Ecto neural progenitor cell (in vitro differentiated cells): Measurements from ENCODE around the gene SCGB3A1.

Experiments used
- DNase-seq: peaks from one replicate; pipeline ENCODE4 v3.0.0-alpha.2; 2018; ENCODE audit warnings: low spot score

The SCGB3A1 gene

DNA sequence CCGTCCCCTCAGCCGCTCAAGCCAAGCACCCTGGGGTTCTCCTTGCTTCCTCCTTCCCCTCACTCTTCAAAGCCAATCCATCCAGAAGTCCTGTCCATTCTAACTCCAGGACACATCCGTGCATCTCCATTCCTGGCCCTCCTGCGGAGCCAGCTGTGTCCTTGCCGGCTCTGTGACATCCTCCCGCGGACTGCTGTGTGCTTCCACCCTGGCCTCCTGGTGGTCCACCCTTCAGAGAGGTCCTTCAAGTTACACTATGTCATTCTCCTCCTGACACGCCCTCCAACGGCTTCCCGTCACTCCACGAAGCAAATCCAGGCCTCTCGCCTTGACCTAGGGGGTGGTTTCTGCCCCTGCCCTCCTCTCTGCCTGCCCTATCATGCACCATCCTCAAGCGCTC lies 13.0 kb upstream of the SCGB3A1 start:
- no peak for DNase-seq

GRCh38 chr5:180603076-180603594 lies 11.8 kb upstream of the SCGB3A1 start:
- DNase-seq, result no peak

DNA sequence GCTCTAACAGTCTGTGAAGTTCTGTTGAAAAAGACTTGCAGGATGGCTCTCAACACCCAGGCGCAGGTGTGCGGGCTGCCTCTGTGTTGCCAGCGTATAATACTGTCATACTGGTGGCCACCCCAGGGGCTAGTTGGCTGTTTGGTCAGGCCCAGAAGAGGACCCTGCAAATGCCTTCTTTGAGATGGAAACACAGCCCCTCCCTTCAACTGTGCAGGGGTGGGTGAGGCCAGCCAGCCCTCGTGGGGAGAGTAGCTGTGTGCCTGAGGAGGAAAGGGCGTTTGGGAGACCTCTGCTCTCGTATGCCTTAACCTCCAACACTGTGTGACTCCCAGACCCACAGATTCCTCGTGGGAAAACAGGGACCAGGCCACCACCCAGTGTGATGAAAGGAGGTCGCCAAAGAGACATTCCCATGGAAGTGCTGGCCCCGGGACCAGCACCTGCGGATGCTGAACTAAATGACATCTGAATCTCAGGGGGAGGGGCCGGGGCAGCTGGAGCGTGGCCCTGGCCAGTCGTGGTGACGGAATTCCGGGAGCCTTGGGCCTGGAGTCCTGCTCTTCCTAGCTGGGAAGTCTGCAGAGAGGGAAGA lies 11.3 kb upstream of the SCGB3A1 start:
- no peak for DNase-seq

DNA sequence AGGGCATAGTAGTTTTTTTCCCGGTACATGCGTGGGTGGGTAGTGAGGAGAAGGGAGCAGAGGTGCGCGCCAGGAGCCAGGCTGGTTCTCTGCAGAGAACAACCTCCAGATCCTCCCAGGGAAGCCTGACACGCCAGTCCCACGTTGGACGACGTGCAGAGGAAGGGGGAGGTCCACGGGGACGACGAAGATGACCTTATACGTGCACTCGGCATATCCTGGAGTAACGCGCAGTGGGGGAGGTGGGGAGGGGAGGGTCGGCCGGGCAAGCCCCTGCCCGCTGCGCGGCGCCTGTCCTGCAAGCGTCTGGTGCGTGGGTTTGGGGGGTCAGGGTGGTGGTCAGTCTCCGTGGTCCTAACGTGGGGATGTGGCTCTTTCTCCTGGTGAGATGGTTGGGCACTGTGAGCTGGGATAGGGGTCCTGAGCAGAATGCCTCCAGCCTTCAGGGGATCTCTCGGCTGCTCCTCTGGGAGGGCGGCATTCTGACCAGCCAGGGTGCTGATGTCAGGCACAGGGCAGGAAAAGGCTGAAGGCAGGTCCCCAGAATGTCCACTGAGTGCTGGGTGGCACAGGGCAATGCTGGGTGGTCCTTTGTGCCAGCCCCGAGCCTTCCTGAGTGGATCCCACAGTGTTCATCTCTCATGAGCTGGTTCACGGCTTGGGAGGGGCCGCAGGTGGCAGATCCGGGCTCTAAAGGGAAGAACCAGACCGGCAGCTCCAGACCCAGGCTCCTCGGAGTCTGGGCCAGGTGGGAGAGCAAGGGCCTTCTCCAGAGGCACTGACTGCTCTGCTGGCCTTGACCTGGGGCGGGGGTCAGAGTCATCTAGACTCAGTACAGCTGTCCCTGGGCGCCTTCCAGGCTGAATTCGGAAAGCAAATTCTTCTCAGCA lies 10.5 kb upstream of the SCGB3A1 start:
- DNase-seq, result no peak

DNA sequence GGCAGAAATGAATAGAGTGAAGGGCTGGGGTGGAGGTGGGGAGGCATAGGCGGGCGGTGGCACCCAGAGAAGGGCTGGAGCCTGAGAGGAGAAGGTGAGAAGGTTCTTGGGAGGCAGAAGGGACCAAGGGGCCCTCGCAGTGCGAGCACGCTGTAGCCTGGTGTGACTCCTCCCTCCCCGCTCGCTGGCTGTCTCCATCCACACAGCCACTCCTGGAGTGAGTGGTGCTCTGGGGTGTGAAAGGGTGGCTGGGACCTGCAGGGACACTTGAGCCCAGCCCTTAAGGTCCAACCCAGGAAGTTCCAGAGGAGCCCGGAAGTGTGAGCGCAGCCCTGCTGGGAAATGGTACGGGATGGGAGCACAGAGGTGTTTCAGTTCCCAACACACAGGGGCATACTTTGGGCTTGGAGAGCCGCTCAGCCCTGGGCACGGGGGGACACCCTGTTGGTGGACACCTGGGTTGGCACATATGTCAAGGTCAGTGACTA lies 9.3 kb upstream of the SCGB3A1 start:
- no peak for DNase-seq

GRCh38 chr5:180599981-180600553 lies 8.8 kb upstream of the SCGB3A1 start:
- DNase-seq, result no peak

GRCh38 chr5:180599590-180599914 lies 8.3 kb upstream of the SCGB3A1 start:
- no peak for DNase-seq

DNA sequence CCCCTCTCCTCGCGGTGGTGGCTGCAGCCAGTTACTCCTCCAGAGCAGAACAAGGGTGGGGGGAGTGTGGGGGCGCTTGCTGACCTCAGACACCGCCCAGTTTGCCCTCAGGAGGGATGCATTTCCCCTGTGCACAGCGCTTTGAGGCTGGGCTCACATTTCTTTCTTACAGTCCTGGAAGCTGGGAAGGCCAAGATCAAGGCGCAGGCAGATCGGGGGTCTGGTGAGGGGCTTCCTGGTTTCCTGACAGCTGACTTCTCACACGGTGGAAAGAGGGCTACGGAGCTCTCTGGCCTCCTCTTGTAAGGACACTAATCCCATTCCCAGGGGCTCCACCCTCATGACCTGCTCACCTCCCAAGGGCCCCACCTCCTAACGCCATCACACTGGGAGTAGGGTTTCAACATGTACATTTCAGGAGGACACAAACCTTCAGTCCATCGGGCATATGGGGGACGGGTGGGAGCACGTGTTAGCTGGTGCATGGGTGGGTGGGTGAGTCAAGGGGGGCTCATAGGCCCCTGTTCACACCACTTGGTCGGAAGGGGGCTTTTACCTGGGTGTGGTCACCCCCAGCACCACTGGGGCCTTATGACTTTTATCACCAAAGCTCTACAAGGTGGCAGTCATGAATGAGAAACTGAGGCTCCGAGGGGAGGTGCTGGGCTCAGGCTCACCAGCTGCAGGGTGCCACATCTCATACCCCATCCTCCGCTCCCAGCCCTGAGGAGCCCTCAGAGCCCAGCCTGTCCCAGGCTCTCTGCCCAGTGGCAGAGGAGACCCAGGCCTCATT lies 7.7 kb upstream of the SCGB3A1 start:
- no peak for DNase-seq

DNA sequence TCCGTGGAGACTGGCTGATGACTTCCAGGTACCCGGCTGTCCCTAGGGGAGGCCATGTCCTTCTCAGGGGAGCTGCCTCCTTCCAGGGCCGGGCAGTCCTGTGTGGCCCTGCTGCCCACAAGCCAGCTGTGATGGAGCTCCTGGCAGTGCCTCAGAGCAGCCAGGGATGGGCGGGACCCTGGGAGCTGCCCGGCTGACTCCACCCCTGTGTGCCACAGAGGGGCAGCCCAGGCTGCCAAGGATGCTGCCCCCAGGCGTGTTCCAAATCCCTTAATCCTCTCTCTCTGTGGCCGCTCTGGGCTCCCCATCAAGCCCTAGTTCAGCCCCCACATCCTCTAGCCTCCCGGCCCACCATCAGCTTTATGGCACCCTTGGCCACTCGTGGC lies 7.0 kb upstream of the SCGB3A1 start:
- DNase-seq, result peak; percentile 42

- DNase-seq, result no peak
Observed at GRCh38 chr5:180596668-180597231, 5.5 kb upstream of the SCGB3A1 start.

GRCh38 chr5:180596115-180596667 lies 4.9 kb upstream of the SCGB3A1 start:
- no peak for DNase-seq

DNA sequence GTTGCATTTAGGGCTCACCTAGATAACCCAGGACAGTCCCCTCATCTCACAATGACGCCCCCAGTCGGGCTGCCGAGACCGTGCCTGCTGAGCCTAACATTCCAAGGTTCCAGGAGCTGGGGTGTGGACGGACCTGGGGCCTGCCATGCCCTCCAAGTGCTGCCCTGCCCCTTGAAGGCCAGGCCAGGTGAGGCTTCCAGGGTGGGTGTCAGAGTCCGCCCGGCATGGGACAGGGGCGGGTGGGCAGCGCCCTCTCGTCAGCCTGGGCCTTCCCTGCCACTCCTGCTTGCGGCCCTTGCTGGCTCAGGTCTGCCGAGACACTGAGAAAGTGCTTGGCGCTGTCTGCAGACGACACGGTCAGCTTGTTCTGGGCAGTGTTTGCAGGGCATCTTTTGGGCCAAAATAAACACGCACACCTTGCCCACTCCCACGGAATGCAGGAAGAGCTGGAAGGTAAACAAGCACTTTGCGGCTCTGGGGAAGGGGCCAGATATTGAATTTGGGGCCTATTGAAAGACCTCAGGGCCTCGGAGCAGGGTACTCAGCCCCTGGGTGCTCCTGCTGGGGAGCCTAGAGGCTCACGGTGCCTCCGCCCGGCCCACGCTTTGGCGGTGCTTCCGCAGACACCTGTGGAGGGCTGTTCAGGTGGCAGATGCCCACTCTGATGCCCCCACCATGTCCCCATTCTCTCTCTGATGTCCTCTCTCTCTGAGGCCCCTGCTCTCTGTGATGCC lies 4.2 kb upstream of the SCGB3A1 start:
- DNase-seq, result no peak

DNA sequence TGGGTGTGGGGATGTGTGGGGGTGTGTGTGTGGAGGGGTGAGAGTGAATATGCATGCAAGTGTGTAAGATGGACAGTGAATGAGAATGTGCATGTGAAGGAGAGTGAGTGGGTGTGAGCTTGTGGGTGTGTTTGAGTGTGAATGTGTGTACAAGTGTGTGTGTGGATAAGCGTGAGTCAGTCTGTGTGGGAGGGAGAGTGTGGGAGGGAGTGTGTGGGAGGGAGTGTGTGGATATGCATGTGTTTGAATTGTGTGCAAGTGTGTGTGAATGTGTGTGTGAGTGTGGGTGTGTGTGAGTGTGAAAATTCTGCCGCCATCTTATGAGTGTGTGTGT lies 3.7 kb upstream of the SCGB3A1 start:
- DNase-seq, result no peak

DNA sequence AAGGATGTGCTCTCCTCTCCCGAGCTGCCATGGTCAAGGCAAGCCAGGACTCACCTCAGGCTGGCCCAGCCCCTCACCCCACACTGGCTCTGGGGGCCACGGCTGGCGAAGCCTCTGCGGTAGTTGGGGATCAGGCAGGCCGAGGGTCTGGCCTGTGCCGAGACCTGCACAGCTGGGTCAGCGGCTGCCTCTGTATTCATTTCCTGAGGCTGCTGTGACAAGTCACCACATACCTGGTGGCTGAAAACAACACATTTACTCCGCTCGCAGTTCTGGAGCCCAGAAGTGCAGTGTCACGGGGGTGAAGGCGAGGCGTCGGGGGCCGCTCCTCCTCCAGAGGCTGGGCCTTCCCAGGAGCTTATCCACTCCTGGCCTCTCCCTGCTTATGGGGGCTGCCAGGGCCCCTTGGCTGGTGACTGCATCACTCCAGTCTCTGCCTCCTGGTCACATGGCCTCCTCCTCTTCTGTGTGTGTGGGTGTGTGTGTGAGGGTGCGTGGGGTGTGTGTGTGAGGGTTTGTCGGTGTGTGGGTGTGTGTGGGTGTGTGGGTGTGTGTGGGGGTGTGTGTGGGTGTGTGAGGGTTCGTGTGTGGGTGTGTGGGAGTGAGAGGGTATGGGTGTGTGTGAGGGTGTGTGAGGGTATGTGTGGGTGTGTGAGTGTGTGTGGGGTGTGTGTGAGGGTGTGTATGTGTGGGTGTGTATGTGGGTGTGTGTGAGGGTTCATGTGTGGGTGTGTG lies 3.2 kb upstream of the SCGB3A1 start:
- peak; percentile 46 for DNase-seq

GRCh38 chr5:180593446-180594206 lies 2.3 kb upstream of the SCGB3A1 start:
- peak; percentile 36 for DNase-seq

- peak; percentile 38 for DNase-seq
Observed at GRCh38 chr5:180592176-180592575, 877 bp upstream of the SCGB3A1 start.

- DNase-seq, result peak; percentile 63
Observed at GRCh38 chr5:180590543-180591310, 572 bp downstream of the SCGB3A1 start.

DNA sequence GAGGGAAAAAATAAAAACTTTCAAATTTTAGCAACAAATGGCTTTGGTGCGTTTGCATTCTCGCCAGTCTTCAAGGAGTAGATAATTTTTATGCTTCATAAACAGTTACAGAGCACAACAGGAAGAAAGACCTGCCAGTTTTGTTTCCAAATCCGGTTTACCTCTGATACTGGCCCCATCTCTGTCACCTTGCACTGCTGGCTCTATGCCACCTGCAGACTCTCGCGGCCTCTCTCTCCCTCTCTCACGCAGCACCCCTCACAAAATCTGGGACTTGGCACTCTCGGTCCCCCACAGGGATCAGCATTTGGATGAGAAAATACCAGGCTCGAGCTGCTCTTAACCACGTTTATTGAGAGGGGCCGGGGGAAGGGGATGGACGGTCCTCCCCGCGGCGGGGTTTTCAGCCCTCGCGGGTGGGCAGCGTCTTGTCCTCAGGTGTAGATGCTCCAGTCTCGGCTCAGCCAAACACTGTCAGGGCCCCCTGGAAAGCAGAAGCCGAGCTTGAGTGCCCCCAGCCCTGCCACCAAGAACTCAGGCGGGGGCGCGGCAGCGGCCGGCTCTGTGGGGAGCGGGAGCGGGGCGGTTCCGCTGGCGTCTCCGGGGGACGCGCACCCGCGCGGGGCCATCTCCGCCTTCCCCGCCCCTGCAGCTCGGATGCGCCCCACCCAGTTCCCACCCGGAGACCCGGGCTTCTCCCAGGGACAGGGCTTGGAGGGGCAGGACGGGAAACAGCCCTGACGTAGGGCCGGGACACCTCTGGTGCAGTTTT lies 1.3 kb downstream of the SCGB3A1 start:
- DNase-seq, result peak; percentile 49
